ENCODE data around the gene PHKB. TPM values are rescaled to one million over a fixed set of nuclear protein-coding genes. Genes with fewer than 3 reads are reported as not detected.

Gene PHKB
- total RNA-seq, 1 donor from 2014 or later: 49.6 TPM

- H4K20me1 ChIP-seq (ENCODE audit: insufficient read depth, low read length): no peaks in the 10 kb centered on the region
- H3K4me3 Mint-ChIP-seq (ENCODE audit: unreplicated experiment): no peak overlapping the region
- H3K9me3 Mint-ChIP-seq (ENCODE audit: unreplicated experiment): peaks cover 4% of the 10 kb centered on the region
- H3K4me1 ChIP-seq (ENCODE audit: insufficient read depth, low read length): peaks cover 15% of the 10 kb centered on the region
- no peak overlapping the region for H3K4me2 ChIP-seq (ENCODE audit: low read length)
- TF ChIP-seq, protein P1, sequence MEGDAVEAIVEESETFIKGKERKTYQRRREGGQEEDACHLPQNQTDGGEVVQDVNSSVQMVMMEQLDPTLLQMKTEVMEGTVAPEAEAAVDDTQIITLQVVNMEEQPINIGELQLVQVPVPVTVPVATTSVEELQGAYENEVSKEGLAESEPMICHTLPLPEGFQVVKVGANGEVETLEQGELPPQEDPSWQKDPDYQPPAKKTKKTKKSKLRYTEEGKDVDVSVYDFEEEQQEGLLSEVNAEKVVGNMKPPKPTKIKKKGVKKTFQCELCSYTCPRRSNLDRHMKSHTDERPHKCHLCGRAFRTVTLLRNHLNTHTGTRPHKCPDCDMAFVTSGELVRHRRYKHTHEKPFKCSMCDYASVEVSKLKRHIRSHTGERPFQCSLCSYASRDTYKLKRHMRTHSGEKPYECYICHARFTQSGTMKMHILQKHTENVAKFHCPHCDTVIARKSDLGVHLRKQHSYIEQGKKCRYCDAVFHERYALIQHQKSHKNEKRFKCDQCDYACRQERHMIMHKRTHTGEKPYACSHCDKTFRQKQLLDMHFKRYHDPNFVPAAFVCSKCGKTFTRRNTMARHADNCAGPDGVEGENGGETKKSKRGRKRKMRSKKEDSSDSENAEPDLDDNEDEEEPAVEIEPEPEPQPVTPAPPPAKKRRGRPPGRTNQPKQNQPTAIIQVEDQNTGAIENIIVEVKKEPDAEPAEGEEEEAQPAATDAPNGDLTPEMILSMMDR (IDR thresholded peaks at IDR 0.05; ENCODE audit: insufficient read depth, low read depth, low read length): no peak
- TF ChIP-seq EZH2 (IDR thresholded peaks at IDR 0.05; ENCODE audit: insufficient read depth, low read length): no peak
- no peak overlapping the region for H3K27ac Mint-ChIP-seq (ENCODE audit: unreplicated experiment)
- H3K27me3 ChIP-seq (ENCODE audit: insufficient read depth, low read length): no peaks in the 10 kb centered on the region
- H3K27me3 Mint-ChIP-seq (ENCODE audit: low read depth, unreplicated experiment): peaks cover 2% of the 10 kb centered on the region
- DNase-seq (ENCODE audit: low read depth) (peak; percentile 71), FAIRE-seq (no peak)
- no peak overlapping the region for H3K4me3 ChIP-seq (ENCODE audit: insufficient read depth, low read depth, low read length)
- no peak overlapping the region for H3K9ac ChIP-seq (ENCODE audit: low read length)
- no peak overlapping the region for H3K27ac ChIP-seq (ENCODE audit: low read depth, low read length)
- H3K79me2 ChIP-seq (ENCODE audit: insufficient read depth, low read length): no peaks in the 10 kb centered on the region
- no peaks in the 10 kb centered on the region for H3K9me3 ChIP-seq (ENCODE audit: insufficient read depth, low read depth, low read length)
- H2AFZ ChIP-seq (ENCODE audit: low read depth, low read length): no peak overlapping the region
- peaks cover 2% of the 10 kb centered on the region for H3K36me3 Mint-ChIP-seq (ENCODE audit: low read depth, unreplicated experiment)
- H3K36me3 ChIP-seq (ENCODE audit: insufficient read depth, low read length): no peaks in the 10 kb centered on the region
- H3K4me1 Mint-ChIP-seq (ENCODE audit: low read depth, unreplicated experiment): peaks cover 4% of the 10 kb centered on the region
These were observed 254.4 kb downstream of the PHKB start for GRCh38 chr16:47715442-47716083.

DNA sequence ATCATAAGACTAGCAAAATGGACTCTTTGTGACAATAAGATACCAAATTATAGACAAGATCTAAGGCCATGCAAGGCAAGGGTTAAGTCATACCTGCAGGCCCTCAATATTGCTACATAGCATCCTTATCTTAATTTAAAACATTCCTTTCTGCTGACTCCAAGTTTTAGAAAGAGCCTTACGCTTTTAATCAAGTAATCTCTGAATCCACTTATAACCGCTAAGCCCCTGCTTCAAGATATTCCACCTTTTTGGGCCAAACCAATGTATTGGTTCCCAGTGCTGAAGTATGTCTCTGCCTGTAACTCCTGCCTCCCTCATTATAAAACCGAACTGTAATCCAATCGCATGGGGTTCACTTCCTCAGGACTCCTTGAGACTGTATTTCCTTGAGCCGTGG is 255.4 kb downstream of the PHKB start:
- Histone ChIP-seq H4K20me1 (ENCODE audit: insufficient read depth, low read length) (no peaks in the 10 kb centered on the region), H3K27ac (ENCODE audit: low read depth, low read length) (no peak overlapping the region), H3K4me1 (ENCODE audit: insufficient read depth, low read length) (peaks cover 15% of the 10 kb centered on the region), H3K4me3 (ENCODE audit: insufficient read depth, low read depth, low read length) (no peak overlapping the region), H2AFZ (ENCODE audit: low read depth, low read length) (no peak overlapping the region), H3K9ac (ENCODE audit: low read length) (no peak overlapping the region), H3K9me3 (ENCODE audit: insufficient read depth, low read depth, low read length) (no peaks in the 10 kb centered on the region), H3K4me2 (ENCODE audit: low read length) (no peak overlapping the region), H3K79me2 (ENCODE audit: insufficient read depth, low read length) (no peaks in the 10 kb centered on the region), H3K27me3 (ENCODE audit: insufficient read depth, low read length) (no peaks in the 10 kb centered on the region), H3K36me3 (ENCODE audit: insufficient read depth, low read length) (no peaks in the 10 kb centered on the region)
- peaks cover 2% of the 10 kb centered on the region for H3K36me3 Mint-ChIP-seq (ENCODE audit: low read depth, unreplicated experiment)
- no peak overlapping the region for H3K4me3 Mint-ChIP-seq (ENCODE audit: unreplicated experiment)
- no peak overlapping the region for H3K27ac Mint-ChIP-seq (ENCODE audit: unreplicated experiment)
- peaks cover 2% of the 10 kb centered on the region for H3K27me3 Mint-ChIP-seq (ENCODE audit: low read depth, unreplicated experiment)
- DNase-seq (ENCODE audit: low read depth) (peak; percentile 79), FAIRE-seq (no peak)
- H3K9me3 Mint-ChIP-seq (ENCODE audit: unreplicated experiment): peaks cover 4% of the 10 kb centered on the region
- TF ChIP-seq EZH2 (IDR thresholded peaks at IDR 0.05; ENCODE audit: insufficient read depth, low read length): no peak
- TF ChIP-seq, protein P1 (IDR thresholded peaks at IDR 0.05; ENCODE audit: insufficient read depth, low read depth, low read length): no peak
- H3K4me1 Mint-ChIP-seq (ENCODE audit: low read depth, unreplicated experiment): peaks cover 4% of the 10 kb centered on the region

GRCh38 chr16:47719713-47720112 is 258.6 kb downstream of the PHKB start:
- TF ChIP-seq, protein P1 (IDR thresholded peaks at IDR 0.05; ENCODE audit: insufficient read depth, low read depth, low read length): no peak
- TF ChIP-seq EZH2 (IDR thresholded peaks at IDR 0.05; ENCODE audit: insufficient read depth, low read length): no peak
- H3K4me3 ChIP-seq (ENCODE audit: insufficient read depth, low read depth, low read length): no peak overlapping the region
- no peaks in the 10 kb centered on the region for H3K27me3 ChIP-seq (ENCODE audit: insufficient read depth, low read length)
- DNase-seq (ENCODE audit: low read depth) (no peak), FAIRE-seq (no peak)
- H3K9ac ChIP-seq (ENCODE audit: low read length): no peak overlapping the region
- Mint-ChIP-seq H3K4me3 (ENCODE audit: unreplicated experiment) (no peak overlapping the region), H3K27ac (ENCODE audit: unreplicated experiment) (no peak overlapping the region), H3K36me3 (ENCODE audit: low read depth, unreplicated experiment) (no peaks in the 10 kb centered on the region), H3K27me3 (ENCODE audit: low read depth, unreplicated experiment) (peaks cover under 1% of the 10 kb centered on the region), H3K4me1 (ENCODE audit: low read depth, unreplicated experiment) (no peaks in the 10 kb centered on the region), H3K9me3 (ENCODE audit: unreplicated experiment) (peaks cover 4% of the 10 kb centered on the region)
- H3K4me2 ChIP-seq (ENCODE audit: low read length): no peak overlapping the region
- H3K27ac ChIP-seq (ENCODE audit: low read depth, low read length): no peak overlapping the region
- H3K4me1 ChIP-seq (ENCODE audit: insufficient read depth, low read length): no peaks in the 10 kb centered on the region
- no peaks in the 10 kb centered on the region for H3K79me2 ChIP-seq (ENCODE audit: insufficient read depth, low read length)
- no peaks in the 10 kb centered on the region for H3K36me3 ChIP-seq (ENCODE audit: insufficient read depth, low read length)
- no peaks in the 10 kb centered on the region for H3K9me3 ChIP-seq (ENCODE audit: insufficient read depth, low read depth, low read length)
- H4K20me1 ChIP-seq (ENCODE audit: insufficient read depth, low read length): no peaks in the 10 kb centered on the region
- H2AFZ ChIP-seq (ENCODE audit: low read depth, low read length): no peak overlapping the region
